ENCODE measurements around the gene SH2D1A.
A peak's percentile ranks its signal among the peaks of the same experiment; 100 is the strongest.
"Not testable (repeated sequence)": the region's sequence is repeated elsewhere in the genome, so short reads cannot be mapped to it uniquely, and the experiment has no call there.

Gene SH2D1A

DNA sequence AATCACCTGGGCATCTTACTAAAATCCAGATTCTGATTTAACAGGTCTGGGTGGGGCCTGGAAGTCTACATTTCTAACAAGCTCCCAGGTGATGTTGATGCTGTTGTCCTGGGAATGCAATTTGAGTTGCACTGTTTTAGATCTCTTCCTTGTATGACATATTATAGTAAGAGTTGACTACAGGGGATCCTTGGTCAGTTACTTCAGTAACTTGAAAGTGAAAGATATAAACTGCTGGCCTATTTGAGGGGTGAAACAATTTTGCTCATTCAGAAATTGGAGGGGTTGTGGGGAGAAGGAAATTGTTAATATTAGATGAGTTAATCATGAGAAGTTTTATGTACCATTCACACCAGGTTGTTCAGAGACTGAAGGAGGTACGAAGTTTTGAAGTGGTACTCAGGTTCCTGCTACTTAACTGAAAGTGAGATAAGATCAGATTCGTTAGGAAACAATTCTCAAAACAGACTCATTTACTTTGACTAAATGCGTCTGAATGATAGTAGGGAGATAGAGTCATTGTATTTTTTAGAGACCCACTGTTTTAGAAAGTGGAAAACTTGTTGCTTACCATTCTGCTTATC lies 12.5 kb downstream of the SH2D1A start:
- DNase-seq = no peak

DNA sequence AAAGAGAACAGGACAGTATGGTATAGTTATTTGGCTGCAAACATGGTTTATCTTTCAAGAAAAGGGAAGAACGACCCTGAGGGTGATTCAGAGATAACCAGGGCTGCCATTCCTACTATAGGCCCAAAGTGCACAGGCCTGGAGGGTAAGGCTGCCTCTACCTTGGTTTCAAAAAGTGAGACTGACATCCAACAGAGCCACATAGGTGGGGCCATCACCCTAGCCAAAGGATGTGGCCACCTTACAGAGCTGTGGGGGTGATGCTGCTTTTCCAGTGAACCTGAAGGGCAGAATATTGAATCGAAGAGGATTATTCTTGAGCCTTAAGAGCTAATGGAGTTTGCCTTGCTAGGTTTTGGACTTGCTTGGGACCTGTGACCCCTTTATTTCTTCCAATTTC lies 15.7 kb downstream of the SH2D1A start:
- no peak for DNase-seq

DNA sequence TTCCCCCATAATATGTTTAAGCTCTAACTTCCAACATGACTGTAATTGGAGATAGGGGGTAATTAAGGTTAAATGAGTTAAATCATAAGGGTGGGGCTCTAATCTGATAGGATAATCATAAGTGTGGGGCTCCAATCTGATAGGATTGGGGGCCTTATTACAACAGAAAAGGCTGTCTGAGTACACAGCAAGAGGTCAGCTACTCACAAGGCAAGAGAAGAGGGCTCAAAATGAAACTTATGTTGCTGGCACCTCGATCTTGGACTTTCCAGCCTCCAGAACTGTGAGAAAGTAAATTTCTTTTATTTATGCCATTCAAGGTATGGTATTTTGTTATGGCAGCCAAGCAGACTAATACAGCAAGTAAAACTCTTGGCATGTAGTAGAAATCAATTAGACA lies 16.4 kb downstream of the SH2D1A start:
- DNase-seq = no peak

DNA sequence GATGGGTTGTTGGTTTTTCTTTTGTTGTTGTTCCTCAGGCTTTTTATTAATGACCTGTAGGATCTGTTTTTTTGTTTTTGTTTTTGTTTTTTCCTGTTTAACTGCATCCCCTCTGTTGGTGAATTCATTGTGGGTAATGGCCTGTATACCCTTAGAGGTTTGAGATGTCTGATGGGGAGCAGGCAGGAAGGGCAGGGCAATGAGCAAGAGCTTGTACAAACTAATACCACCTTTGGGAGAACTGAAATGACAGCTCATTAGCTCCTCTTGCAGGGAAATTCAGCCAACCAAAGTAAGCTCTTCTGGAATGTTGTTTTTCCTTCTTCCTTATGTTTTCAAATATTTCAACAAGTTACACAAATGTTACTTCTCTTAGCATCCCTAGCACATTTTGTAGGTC lies 23.4 kb downstream of the SH2D1A start:
- no peak for DNase-seq

DNA sequence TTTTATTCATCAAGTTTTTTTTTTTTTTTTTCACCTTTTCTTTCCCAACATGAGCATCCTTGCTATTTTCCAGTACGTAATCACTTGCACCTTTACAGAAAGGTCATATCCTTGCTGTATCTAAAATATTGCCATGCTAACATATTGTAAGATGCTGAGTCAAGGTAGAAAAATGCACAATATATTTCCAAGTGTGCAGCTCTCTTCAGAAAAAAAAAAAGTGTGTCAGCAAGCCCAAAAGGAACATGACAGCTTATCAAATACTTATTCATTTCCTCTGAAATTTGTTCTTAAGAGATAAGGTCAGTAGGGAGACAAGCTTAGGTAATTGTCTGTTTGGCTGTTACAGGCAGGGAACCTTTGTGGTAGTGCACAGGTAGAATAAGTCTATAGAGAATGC lies 27.0 kb downstream of the SH2D1A start:
- DNase-seq = no peak

DNA sequence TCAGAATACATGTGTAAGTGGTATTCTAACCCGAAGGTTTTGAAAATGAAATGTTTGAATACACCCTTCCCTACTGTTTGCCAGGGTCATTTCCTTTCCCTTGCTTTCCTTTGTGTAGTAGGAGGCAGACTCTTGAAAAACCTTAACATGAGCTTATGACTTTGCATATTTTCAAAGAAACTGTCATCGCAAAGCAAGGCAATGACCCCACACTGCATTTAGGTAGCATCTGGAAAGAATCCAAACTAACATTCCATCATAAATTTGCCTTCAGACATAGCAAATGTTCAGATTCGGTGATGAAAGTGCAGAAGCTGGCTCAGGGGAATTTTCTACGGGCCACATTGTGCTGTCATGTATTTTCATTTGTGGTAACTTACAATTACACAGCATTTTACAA lies 32.3 kb downstream of the SH2D1A start:
- no peak for DNase-seq

DNA sequence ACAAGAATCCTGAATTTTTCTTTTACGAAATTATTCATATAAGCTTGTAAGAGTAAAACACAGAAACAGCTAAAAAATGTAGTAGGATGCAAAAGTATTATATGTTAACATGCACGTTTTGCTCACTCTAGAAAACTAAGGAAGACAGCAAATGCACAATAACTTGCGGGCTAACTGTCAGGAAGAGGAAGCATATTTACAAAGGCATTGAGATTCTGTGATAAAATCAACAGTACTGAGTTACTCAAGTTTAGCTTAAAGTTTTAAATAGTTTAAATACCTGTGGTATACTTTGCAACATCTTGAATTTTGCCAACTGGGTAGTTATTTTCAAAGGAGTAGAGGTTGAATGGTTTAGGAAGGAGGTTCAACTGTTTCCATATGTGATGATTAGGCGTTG lies 37.0 kb downstream of the SH2D1A start:
- no peak for DNase-seq

DNA sequence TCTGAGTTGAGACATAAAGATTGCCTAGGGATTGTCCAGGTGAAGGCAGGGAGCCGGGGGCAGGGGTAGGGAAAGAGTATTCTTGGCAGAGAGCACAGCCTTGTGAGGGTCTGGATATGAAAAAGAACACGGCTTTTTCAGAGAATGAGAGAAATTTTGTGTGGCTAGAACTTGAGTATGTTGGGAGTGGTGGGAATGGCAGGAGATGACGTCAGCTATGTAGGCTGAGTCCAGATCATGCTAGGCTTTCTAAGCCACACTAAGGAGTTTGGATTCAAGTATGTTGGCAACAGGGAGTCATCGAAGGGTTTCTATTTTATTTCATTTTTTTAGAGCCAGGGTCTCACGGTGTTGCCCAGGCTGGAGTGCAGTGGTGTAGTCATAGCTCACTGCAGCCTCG lies 40.0 kb downstream of the SH2D1A start:
- no peak for DNase-seq

DNA sequence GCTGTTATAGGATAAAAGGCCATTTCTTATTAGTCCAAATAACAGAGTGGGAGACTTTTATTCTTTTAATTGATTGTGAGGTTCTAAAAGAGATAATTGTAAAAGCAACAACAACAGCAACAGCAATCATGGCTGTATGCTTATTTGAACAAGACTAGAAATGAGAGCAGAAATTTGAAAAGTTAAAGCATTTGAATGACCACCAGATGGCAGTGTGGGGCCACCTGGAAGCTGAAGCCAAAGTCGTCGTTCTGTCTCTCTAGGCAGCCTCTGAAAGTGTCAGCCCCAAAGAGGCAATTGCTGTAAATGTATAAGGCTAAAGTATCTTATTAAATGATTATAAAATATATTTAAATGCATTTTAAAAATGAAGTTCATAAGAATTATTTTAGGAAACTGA lies 42.2 kb downstream of the SH2D1A start:
- DNase-seq = peak; percentile 49

DNA sequence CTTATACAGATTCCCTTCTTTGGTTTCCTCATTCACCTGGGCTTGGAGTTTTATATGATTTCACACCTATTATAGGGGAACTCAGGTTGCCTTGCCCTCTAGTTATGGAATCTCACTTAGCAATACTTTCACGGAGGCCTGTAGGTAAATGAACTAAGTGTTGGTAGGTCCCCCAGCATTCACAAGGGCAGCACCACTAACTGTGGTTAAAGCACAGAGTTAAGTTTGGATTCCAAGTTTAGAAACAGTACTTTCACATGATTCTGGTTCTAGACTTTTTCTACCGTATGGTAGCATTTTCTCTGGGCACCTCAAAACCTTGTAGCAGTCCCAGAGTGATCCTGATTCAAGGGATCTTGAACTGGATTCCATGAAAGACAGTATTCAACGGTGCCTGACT lies 46.4 kb downstream of the SH2D1A start:
- DNase-seq = no peak

DNA sequence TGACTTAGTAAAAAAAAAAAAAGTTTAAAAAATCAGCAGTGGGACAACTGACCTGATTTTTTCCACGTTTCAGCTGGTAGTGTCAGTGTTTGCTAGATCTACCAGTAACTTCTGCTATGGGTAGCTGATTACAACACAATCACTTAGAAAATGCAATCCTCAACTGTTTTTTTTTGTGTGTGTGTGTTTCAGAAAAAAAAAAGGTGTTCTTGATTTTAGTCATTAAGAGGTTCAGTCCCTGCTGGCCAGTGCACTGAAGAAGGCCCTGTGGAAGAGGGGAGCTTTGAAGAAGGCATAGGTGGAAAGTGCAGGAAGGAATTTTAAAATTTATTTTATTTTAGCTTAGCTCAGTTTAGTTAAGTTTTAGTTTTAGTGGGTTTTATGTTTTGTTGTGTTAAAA lies 46.9 kb downstream of the SH2D1A start:
- no peak for DNase-seq

DNA sequence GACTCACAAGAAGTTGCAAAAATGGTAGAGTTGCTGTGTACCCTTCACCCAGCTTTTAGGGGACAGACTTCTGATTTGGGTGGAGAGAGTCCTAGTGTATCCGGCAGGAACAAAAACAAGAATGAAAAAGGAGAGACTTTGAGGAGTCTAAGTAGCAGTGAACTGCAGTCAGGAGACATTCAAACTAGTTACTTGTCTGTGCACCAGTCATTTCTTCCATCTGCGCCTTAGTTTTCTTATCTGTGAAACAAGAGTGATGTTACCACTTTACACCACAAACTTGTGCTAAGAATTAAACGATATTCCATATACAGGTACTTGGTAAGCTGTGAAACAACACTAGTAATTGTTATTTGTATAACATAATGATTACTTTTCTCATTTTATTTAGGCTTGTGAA lies 47.3 kb downstream of the SH2D1A start:
- DNase-seq = no peak

DNA sequence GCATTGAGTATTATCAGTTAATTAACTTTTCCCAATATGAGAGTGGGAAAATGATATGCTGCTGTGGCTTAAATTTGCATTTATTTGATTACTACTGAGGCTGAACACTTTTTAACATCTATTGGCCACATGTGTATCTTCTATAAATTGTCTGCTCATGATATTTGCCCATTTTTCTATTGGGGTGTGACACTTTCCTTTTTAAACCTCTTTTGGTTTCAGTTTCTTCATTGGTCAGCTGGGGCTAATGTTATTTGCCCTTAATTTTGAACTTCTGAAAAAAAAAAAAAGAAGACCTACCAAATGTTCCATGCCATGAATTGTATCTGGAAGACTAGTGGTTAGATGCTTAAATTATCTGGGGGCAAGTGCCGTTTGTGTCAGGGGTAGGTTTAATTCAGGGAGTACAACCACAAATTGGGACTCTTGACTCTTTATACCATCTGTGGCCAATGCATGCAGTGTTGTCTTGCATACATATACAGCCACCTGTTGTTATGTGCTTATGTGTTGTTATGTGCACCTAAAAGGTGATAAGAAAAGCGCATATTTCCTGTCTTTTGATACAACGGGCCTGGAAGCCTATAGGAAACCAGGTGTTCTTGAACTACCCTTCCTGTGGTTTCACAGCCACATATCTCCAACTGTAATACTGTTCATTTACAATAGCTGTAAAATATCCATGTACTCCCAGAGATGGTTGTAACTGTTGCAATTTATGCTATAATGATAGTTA lies 49.0 kb downstream of the SH2D1A start:
- DNase-seq = no peak

DNA sequence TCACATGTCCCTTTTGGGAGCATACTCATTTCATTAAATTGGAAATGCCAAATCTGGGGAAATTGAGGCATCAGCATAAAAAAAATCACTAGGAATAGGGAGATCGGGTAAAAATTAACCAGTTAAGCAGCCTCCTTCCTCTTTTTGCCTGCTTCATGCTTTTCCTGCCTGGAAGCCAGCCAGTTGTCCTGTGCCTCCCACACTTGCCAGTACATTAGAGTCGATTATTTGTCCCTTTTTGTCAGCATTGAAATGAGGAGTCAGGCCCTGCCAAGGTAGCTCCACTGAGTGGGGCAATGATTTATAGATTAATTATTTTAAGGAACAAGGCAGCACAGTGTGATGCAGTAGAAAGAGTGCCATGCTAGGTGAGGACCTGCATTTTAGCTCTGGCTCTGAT lies 55.3 kb downstream of the SH2D1A start:
- DNase-seq = no peak

DNA sequence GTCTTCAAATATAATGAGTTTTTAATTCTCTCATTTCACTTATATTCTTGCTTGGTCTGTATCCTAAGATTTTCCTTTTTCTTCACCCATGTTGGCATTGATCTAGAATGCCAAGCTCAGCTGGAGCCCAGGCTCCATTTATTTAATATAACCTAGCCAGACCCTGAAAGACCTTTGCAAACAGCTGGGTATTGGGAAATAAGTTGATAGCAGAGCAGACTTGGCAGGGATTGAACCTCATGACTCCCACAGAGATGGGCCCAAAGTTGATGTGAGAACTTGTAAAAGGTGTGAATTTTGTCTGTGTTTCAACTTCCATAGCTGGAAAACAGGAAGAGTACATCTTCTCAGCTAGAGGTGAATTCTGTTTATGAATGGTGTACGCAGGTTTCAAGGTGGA lies 59.5 kb downstream of the SH2D1A start:
- DNase-seq = no peak

DNA sequence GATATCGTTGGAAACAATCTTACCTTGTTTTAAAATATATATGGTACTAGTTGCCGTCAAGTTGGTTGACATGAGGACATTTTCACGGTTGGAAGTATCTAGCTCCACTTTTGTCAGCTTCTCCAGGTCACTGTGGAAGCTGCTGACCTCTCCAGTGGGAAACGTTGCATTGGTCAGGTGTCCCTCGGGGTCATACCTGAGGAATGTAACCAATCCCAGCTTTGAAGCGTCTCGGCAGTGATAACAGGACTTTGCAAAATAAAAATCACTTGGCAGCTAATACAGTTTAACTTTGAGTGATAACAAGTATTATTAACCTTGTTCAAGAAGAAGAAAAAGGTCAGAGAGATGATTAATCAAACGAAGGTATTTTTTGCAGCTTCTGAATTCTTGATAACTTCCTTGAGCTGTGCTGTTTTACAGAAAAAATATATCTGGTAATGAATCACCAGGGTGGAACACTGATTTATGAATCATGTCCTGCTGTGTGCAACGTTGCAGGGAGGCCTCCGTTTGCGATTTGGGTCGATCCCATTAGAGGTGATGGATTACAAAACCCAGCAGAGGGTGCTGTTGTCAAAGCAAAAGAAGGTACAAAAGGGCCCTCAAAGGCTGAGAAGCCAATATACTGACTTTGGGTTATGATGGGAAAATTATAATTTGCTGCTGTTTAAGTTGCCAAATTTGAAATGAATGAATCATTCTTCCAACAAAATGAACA lies 60.1 kb downstream of the SH2D1A start:
- DNase-seq = peak; percentile 52

DNA sequence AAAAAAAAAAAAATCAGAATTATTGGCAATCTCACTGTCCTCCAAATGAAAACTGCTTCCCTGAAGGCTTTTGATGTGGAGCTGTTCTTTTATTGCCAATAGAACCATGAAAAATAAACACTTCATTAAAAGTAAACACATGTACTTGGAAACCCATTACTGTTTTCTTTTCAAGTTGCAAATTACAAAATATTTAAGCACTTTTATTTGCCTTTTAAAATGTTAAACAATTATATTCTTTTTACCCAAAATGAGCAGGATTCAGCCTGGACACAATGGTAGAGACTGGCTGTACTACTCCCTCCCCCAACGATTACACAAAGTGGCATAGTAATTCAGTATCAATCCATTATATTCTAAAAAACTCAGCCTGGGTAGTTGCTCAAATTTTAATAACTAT lies 60.9 kb downstream of the SH2D1A start:
- no peak for DNase-seq

DNA sequence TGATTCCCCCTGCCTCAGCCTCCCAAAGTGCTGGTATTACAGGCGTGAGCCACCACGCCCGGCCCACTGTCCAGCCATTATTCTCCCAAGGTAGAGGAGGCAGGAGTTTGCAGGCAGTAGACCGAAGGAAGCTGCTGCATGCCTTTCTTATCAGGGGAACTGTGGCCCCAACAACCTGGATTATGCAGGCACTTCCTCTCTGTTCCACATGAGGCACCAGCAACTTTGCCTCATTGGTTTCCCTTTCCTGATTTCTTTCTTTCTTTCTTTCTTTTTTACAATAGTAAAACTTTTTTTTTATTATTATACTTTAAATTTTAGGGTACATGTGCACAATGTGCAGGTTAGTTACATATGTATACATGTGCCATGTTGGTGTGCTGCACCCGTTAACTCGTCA lies 62.0 kb downstream of the SH2D1A start:
- not testable (repeated sequence) for DNase-seq

DNA sequence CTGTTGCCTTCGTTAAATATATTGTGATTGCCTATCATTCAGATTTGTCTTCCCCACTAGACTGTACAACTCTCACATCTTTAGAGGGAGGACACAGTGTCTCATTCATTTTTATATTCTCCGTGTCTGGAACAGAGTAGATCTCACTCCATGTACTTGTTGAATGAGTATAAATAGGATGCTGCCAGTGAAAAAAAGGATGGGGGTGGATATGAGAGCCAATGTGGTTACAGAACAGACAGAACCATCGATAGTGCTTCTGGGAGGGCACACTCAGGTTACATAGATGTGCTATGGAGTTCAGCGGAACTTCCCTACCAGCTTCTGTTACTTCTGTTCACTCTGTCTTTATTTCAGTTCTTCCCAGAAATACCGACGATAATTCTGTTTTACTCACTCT lies 66.9 kb downstream of the SH2D1A start:
- no peak for DNase-seq

DNA sequence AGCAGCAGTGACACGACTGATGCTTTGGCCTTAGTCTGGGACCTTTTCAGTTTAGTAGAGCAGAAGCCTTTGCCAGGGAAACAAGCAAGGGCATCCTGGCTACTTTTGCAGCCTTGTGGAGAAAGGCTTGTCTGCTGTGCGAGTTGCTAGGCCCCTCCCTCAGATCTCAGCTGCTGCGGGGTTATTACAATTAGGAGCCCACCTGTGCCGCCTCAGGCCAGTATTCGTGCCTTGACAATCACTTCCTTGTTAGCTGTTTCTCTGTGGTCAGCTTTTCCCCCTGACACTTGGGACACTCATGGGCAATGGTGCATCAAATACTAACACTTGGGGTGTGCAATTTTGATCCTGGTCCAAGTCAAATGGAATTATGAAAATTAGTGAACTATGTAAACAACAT lies 67.9 kb downstream of the SH2D1A start:
- DNase-seq = no peak

DNA sequence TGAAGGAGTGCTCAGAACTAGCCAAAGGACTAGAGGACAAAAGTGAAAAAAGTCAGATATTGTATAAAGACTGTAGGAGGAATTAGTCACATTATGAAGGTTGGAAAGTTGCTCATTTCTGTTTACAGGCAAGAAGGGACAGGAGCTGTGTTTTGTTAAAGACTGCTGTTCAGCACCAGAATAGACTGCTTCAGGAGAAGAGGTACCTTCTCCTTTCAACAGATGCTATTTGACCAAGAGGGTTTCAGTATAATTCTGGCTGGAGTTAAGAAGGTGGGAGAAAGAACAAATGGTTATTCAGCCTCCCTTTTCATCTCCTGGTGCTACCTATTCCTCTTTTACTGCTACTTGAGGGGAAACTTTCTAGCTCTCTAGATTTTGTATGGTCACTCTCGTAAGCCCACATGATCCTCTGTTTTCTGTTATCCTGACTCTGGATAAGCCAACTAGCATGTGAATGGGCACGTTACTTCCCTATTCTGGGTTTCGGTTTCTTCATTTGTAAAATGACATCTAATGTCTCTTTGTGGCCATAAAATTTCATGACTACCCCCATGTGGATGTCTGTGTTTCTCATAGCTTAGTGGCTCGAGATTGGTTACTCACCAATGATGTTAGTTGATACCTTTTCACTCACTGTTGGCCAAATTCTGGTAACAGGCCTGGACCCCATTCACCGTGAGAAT lies 68.9 kb downstream of the SH2D1A start:
- DNase-seq = peak; percentile 3

DNA sequence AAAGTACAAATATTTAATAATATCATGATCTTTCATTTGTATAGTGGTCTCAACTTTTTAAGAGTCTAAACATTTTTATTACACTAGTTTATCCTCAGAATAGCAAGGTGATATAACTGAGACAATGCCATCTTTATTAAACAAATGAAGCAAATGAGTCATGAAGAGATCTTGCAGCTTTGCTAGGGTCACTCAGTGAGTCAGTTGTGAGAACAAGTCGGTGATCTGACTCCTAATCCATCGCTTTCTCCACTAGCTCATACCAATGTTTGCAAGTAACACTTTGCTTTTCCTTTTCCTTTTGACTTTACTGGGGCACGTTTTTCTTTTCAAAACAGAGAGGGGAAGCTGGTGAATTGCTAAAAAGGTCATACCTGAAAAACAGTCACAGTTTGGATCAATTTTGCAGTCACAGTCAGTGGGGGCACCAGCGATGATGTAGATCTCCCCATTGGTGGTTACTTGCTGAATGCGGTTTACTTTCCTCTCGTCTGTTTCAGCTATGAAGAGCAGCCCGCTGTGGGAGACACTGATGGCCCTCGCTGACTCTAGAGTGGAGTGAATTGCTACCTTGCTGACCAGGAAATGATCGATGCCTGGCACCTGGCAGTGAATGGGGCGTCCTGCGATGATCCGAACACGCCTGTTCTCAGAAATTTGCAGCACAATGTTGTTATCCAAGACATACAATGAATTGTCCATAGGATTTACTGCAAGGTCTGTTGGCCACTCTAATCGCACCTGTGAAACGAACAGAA lies 75.7 kb downstream of the SH2D1A start:
- DNase-seq = no peak

Data from RPMI8226 (cell line).